ES-I3 (cell line): ENCODE data around the gene PLEKHG3.

Experiments
- H3K36me3 ChIP-seq: 2 replicates; pipeline ENCODE4 v1.6.1; 2013; ENCODE audit warnings: mild to moderate bottlenecking, low read length, control low read depth, moderate library complexity; ENCODE audit not compliant: insufficient read depth
- H3K4me1 ChIP-seq: 2 replicates; pipeline ENCODE4 v1.6.1; 2013; ENCODE audit warnings: mild to moderate bottlenecking, control low read depth, low read length; ENCODE audit not compliant: insufficient read depth
- H3K9ac ChIP-seq: 2 replicates; pipeline ENCODE4 v1.6.1; 2013; ENCODE audit warnings: low read depth, mild to moderate bottlenecking, low read length, moderate library complexity
- H3K9me3 ChIP-seq: 2 replicates; pipeline ENCODE4 v1.6.1; 2013; ENCODE audit warnings: mild to moderate bottlenecking, low read length, moderate library complexity; ENCODE audit not compliant: control insufficient read depth, insufficient read depth

PLEKHG3 gene

GRCh38 chr14:64722842-64723447, 18.7 kb downstream of the PLEKHG3 start:
- Histone ChIP-seq H3K9me3 (no peaks in the 10 kb centered on the region), H3K9ac (no peak overlapping the region), H3K36me3 (peaks cover 4% of the 10 kb centered on the region; the same call in 1 of the 2 replicates), H3K4me1 (peaks cover 70% of the 10 kb centered on the region)

- peaks cover 61% of the 10 kb centered on the region for H3K4me1 ChIP-seq
- H3K9me3 ChIP-seq, result no peaks in the 10 kb centered on the region
- peaks cover 10% of the 10 kb centered on the region; the same call in 1 of the 2 replicates for H3K36me3 ChIP-seq
- H3K9ac ChIP-seq, result no peak overlapping the region
Measured at GRCh38 chr14:64723691-64724577, 19.7 kb downstream of the PLEKHG3 start.

- Histone ChIP-seq H3K9me3 (no peaks in the 10 kb centered on the region), H3K4me1 (peaks cover 55% of the 10 kb centered on the region), H3K36me3 (peaks cover 10% of the 10 kb centered on the region; the same call in 1 of the 2 replicates), H3K9ac (no peak overlapping the region)
Measured at GRCh38 chr14:64724578-64724930, 20.3 kb downstream of the PLEKHG3 start.

GRCh38 chr14:64725261-64725815, 21.1 kb downstream of the PLEKHG3 start:
- H3K4me1 ChIP-seq, result peaks cover 49% of the 10 kb centered on the region
- no peaks in the 10 kb centered on the region for H3K9me3 ChIP-seq
- H3K36me3 ChIP-seq, result peaks cover 10% of the 10 kb centered on the region
- no peak overlapping the region for H3K9ac ChIP-seq

DNA sequence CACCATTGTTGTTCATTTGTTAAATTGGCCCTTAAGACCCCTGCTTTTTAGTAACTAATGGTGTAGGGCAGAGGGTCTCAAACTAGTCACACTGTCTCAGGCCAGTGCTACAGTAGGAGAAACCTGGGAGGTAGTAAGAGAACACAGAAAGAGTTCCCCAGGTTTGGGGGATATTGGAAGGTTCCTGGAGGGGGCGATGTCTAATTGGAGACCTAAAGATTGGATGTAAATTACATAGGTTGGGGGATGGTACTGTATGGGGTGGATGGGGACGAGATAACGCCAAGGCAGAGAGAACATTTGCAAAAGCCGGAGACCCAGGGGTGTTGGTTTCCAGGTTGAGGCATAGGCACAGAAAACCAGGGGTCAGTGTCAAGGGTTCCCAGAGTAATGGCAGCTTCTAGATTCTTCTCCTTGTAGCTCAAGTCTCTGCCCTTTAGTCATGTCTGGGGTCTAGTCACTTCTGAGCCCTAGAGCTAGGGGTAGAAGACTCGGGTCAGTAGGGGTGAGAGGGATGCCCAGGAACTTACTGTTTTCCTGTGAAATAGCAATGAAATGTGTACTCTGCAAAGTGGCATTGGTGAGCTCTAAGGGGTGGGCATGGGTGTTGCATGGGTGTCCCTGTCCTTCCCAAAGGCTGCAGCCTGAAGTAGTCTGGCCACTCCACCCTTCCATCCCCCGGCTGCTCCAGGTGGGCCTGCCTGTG, 21.8 kb downstream of the PLEKHG3 start:
- Histone ChIP-seq H3K9ac (no peak overlapping the region), H3K36me3 (peaks cover 10% of the 10 kb centered on the region), H3K4me1 (peaks cover 42% of the 10 kb centered on the region), H3K9me3 (no peaks in the 10 kb centered on the region)

DNA sequence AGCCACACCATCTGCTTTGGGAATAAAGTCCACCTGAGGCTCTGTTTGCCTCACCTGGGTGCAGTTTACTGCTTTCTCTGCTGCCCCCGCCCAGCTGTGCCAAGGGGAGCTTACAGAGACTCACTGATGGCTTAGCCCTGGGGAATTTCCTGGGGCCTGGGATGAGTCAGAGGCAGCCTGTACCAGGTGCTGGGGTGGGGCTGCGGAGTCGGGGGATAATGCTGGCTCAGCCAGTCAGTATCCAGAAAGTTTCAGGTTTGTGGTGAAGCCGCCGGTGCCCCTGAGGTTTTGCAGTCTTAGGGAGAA, 22.3 kb downstream of the PLEKHG3 start:
- H3K36me3 ChIP-seq, result peaks cover 10% of the 10 kb centered on the region
- H3K4me1 ChIP-seq, result peaks cover 37% of the 10 kb centered on the region
- no peaks in the 10 kb centered on the region for H3K9me3 ChIP-seq
- H3K9ac ChIP-seq, result no peak overlapping the region

GRCh38 chr14:64727551-64728071, 23.4 kb downstream of the PLEKHG3 start:
- Histone ChIP-seq H3K9me3 (no peaks in the 10 kb centered on the region), H3K4me1 (peaks cover 33% of the 10 kb centered on the region), H3K9ac (no peak overlapping the region), H3K36me3 (peaks cover 10% of the 10 kb centered on the region)

- Histone ChIP-seq H3K9ac (no peak overlapping the region), H3K4me1 (peaks cover 33% of the 10 kb centered on the region), H3K36me3 (peaks cover 10% of the 10 kb centered on the region), H3K9me3 (no peaks in the 10 kb centered on the region)
Measured at GRCh38 chr14:64728106-64728505, 23.9 kb downstream of the PLEKHG3 start.

DNA sequence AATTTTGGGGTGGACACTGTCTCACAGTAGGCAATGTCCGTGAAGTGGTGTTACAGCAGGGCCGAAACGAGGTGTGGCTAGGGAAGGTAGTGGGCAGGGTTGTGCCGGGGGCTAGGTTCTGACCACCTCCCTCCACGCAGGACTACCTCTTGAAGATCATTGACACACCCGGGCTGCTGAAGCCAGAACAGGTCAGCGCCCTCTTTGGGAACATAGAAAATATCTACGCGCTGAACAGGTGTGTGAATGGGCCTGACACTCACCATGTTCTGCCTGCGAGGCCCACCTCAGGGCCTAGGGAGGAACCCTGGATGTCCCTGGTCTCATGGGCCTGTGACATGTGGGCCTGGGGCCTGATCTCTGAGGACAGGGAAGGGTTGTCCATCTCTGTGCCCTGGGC, 24.6 kb downstream of the PLEKHG3 start:
- Histone ChIP-seq H3K4me1 (peaks cover 31% of the 10 kb centered on the region), H3K9me3 (no peaks in the 10 kb centered on the region), H3K36me3 (peaks cover 10% of the 10 kb centered on the region), H3K9ac (no peak overlapping the region)

- no peaks in the 10 kb centered on the region for H3K9me3 ChIP-seq
- H3K4me1 ChIP-seq, result peaks cover 24% of the 10 kb centered on the region
- no peak overlapping the region for H3K9ac ChIP-seq
- H3K36me3 ChIP-seq, result peaks cover 12% of the 10 kb centered on the region
Measured at GRCh38 chr14:64729386-64730060, 25.3 kb downstream of the PLEKHG3 start.

GRCh38 chr14:64730061-64730440, 25.8 kb downstream of the PLEKHG3 start:
- Histone ChIP-seq H3K36me3 (peaks cover 12% of the 10 kb centered on the region), H3K4me1 (peaks cover 19% of the 10 kb centered on the region), H3K9ac (no peak overlapping the region)

DNA sequence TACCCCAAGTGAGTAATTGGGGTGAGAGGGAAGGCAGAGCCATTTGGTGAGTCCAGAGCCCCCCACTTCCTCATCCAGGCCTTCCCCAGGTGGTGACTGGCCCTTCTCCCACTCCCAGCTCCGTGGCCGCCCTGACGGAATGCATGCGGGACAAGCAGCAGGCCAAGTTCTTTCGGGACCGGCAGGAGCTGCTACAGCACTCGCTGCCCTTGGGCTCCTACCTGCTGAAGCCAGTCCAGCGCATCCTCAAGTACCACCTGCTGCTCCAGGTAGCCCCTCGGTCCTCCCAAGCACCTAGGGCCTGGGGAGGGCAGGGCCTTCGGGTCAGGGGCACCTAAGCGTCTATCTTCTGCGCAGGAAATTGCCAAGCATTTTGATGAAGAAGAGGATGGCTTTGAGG, 26.5 kb downstream of the PLEKHG3 start:
- H3K4me1 ChIP-seq, result peaks cover 13% of the 10 kb centered on the region
- H3K36me3 ChIP-seq, result peaks cover 12% of the 10 kb centered on the region
- H3K9me3 ChIP-seq, result no peaks in the 10 kb centered on the region
- no peak overlapping the region for H3K9ac ChIP-seq

More at GRCh38 chr14:64730061-64730440, 25.8 kb downstream of the PLEKHG3 start:
- H3K9me3 ChIP-seq, result no peaks in the 10 kb centered on the region

- peaks cover 8% of the 10 kb centered on the region for H3K4me1 ChIP-seq
- H3K9ac ChIP-seq, result no peak overlapping the region
- H3K9me3 ChIP-seq, result no peaks in the 10 kb centered on the region
- H3K36me3 ChIP-seq, result peaks cover 12% of the 10 kb centered on the region
Measured at GRCh38 chr14:64731141-64731581, 26.9 kb downstream of the PLEKHG3 start.

DNA sequence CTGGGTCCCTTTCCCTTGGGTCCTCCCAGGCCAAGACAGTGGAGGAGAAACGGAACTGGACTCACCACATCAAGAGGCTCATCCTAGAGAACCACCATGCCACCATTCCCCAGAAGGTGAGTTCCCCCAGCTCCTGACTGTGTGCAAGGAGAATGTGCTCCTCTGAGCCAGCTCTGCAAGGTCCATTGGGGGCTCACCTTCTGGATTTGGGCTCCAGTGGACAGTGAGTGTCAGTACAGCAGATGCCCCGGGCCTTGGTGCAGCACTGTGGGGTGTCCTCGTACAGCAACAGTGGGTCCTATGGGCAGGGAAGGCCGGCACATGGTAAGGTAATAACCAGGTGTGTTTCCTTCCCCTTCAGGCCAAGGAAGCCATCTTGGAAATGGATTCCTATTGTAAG, 27.8 kb downstream of the PLEKHG3 start:
- Histone ChIP-seq H3K9ac (no peak overlapping the region), H3K4me1 (peaks cover under 1% of the 10 kb centered on the region), H3K36me3 (peaks cover 12% of the 10 kb centered on the region), H3K9me3 (no peaks in the 10 kb centered on the region)
